ENCODE results near the gene NCF4.
A peak's percentile ranks its signal among the peaks of the same experiment; 100 is the strongest.

Gene NCF4

DNA sequence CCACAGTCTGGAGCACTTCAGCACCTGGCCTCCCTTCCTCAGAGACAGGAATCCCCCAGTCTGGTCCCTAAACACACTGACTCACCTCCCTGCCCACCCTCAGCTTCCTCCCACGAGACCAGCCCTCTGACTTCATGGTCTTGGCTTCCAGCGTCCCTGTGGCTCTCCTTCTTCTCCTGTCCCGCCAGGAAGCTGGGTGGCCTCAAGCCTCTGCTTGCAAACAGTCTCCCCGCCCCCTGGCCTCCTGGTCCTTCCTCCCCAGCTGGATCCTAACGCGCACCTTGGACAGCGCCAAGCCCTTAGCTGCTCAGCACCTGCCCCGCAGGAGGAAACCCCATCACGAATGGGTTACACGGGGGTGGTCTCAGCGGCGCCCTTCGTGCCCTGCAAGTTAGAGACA, 4.5 kb downstream of the NCF4 start:
- no peak for DNase-seq

DNA sequence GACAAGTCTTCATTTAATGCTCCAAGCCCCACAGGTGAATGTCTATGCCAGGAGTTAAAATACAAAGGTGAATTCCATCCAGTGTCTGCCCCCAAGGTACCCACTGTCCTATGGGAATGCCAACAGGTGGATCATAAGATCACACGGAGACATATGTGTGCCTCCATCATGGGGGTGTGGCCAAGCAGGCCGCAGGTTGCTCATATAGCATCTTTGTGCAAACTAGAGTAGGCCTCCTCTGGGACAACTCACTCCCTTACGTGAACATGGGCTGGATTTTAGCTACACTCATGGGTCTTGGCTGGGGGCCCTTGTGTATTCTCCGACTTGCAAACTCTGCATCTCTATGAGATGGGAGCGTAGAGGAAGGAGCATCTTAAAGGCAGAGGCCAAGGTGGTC, 6.9 kb downstream of the NCF4 start:
- no peak for DNase-seq

DNA sequence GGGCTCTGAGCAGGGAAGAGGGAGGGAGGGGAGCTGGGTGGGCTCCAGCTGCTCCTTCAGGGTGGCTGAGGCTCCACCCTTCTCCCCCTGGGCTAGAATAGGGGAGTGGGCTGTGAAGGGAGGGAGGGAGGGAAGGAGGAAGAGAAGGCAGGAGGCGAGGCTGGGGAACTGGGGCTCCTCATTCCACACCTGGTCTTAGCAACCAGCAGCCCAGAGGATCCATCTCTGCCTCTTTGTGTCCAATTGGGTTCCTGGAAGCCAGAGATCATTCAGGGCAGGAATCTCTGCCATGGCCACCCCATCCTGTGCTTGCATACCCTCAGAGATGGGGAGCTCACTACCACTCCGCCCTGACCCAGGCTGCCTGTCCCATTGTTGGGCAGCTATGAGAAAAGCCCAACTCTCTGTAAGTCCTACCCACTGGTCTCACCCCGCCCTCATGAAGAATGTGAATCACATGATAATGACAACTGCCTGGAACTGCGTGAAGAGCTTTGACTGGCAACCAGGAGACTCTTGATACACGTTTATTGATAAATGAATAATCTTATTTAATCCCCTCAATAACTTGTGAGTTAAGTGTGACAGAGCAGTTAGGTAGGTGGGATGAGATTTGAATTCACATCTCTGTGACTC, 7.9 kb downstream of the NCF4 start:
- DNase-seq = no peak

DNA sequence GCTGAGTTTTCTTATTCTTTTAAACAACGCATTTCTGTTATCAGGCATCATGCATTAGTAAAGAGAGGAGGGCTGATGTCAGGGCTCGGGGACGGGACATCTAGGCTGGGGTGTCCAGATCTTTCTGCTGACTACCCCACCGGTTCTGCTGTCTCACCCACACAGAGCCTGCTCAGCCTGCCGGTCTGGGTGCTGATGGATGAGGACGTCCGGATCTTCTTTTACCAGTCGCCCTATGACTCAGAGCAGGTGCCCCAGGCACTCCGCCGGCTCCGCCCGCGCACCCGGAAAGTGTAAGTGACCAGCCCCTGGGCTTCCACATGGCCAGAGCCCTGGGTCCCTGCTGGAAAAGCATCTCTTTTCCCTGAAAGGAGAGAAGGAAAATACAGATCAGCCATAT, 9.4 kb downstream of the NCF4 start:
- DNase-seq = no peak

DNA sequence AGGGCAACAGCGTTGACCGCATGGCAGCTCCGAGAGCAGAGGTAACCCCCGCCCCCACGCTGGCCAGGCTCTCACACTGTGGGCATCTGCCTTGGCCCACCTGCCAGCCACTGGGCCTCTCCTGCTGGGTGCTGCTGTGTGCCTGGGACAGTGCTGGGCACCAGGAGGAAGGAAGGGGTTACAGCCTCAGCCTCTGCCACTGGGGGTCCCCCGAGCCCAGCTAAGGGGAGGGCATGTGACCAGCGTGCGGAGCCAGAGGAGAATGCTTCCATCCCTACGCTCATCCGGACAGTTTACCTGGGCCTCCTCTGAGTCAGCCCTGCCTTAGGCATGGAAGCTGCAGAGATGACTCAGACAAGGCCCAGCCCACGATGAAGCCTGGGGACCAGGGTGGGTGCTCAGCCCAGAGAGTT, 10.9 kb downstream of the NCF4 start:
- DNase-seq = no peak

DNA sequence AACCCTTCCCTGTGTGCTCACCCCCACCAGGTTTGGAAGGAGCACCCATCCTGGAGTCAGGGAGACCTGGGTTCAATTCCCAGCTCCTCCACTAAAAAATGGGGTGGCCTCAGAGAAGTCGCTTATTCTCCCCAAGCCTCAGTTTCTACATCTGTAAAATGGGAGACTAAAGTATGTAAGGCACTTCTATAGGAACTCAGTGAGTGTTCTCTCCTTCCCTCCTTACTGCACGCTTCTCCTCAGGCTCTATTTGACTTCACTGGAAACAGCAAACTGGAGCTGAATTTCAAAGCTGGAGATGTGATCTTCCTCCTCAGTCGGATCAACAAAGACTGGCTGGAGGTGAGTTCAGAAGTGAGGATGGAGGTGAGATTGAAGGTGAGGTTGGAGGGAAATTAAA, 11.3 kb downstream of the NCF4 start:
- DNase-seq = no peak

DNA sequence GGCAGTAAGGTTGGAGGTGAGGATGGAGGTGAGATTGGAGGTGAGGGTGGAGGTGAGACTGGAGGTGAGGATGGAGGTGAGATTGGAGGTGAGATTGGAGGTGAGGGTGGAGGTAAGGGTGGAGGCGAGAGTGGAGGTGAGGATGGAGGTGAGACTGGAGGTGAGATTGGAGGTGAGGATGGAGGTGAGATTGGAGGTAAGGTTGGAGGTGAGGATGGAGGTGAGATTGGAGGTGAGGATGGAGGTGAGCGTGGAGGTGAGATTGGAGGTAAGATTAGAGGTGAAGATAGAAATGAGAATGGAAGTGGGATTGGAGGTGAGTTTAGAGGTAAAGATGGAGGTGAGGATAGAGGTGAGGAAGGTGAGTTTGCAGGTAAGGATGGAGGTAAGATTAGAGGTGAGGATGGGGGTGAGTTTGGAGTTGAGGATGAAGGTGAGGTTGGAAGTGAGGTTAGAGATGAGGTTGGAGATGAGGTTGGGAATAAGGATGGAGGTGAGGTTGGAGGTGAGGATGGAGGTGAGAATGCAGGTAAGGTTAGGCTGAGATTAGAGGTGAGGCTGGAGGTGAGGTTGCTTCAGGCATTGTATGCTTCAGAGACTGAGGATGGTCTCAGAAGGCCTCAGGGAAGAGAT, 12.2 kb downstream of the NCF4 start:
- no peak for DNase-seq

DNA sequence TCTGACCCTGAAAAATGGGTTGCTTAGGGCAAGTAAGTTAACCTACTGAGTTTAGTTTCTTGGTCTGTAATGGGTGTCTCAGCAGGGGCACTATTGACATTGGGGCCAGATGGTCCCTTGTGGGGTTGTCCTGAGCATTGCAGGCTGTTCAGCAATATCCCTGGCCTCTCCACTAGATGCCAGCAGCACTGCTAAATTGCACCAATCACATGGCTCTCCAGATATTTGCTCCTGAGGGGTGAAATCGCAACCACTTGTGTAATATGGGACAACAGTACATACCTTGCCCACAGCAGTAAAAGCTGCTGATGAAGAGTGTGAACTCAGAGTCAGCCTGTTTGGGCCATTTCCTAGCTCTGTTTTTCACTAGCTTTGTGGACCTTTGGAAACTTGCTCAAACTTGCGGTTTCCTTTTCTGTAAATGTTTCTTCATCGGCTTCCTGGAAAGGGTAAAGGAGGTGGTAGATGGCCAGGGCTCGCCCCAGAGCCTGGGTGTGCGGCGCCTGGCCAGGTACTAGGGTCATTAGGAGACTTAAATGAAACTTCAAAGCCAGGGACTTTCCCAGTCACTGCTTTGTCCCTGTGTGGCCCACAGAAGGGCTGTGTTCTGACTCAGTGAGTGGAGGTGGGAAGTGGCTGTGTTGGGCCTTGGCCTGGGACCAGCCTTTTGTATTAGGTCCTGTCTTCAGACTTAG, 13.0 kb downstream of the NCF4 start:
- DNase-seq = peak in 1 of 2 experiments; percentile 5

DNA sequence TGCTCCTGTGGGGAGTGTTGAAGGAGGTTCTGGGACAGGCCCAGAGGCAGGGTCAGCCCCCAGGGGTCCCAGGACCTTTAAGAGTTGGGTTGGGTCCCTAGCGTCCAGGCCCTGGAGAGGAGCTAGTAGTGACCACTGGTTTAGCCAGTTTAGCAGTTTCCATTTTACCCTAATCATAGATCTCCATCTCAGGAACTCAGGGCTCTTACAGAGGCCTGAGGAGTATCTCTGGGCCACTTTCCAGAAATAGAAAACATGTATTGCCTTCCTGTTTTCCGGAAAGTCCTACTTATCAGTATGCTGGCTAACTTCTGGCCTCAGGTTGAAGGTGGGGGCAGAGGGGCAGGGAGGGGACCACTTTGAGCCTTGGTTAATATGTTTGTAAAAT, 13.5 kb downstream of the NCF4 start:
- DNase-seq = no peak

DNA sequence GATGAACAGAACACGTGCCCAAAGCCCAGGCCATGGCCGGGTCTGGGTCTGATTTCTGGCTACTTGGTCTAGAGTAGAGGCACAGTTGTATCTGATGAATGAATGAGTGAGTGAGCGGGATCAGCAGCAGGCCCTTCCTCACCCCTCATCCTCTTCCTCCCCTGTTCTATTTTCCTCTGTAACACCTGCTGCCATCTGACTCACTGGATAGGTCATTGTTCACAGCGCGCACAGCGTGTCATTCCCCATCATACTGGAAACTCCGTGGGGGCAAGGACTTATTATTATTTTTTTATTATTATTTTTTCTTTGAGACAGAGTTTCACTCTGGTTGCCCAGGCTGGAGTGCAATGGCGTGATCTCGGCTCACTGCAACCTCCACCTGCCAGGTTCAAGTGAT, 13.9 kb downstream of the NCF4 start:
- no peak for DNase-seq

DNA sequence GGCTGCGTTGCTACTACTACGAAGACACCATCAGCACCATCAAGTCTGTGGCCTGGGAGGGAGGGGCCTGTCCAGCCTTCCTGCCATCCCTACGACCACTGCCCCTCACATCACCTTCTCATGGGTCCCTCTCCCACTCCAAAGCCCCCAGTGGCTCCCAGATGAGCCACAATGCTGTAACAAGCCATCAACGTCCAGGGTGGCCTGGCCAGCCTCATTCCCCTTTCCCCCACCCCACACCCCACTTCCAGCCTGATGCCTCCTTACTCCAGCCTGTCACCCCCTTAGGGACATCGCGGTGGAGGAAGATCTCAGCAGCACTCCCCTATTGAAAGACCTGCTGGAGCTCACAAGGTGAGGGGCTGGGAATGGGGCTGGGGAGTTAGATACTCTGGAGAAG, 14.9 kb downstream of the NCF4 start:
- DNase-seq = no peak

DNA sequence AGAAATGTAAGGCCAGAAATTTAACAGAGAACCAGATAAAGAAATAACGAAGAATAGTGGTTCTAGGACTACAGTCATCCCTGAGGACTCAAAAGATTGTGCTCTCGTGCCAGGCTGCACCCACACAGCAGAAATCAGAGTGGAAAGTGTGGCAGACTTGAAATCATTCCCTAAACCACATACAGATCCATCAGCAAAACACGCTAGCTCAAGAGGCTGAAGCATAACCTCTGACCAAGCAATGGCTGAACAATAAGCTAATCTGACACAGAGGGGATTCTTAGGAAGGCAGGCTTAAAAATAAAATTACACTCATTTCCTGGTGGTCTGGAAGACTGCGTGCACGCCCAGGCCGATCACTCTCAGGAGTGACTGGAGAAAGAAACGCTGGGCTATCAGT, 19.0 kb downstream of the NCF4 start:
- no peak for DNase-seq

DNA sequence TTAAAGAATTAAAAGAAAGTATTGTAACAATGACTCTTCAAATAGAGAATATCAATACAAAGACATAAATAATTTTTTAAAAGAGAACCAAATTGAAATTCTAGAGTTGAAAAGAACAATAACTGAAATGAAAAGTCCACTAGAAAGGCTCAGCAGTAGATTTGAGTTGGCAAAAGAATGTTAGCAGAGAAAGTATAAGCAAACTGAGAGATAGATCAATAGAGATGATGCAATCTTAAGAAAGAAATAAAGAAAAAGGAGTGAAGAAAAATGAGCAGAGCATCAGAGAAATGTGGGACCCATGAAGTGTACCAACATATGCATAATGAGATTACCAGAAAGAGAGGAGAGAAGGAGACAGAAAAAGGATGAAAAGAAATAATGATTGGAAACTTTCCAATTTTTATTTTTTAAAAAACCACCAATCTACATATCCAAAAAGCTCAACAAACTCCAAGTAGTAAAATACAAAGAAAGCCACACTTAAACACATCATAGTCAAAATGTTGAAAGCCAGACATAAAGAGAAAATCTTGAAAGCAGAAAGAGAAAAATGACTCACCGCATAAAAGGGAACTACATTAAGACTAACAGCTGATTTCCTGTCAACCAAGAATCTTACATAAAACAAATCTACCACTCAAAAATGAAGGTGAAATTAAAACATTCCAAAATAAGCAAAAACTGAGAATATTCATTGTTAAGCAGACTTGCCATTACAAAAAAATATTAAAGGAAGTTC, 20.9 kb downstream of the NCF4 start:
- DNase-seq = no peak

DNA sequence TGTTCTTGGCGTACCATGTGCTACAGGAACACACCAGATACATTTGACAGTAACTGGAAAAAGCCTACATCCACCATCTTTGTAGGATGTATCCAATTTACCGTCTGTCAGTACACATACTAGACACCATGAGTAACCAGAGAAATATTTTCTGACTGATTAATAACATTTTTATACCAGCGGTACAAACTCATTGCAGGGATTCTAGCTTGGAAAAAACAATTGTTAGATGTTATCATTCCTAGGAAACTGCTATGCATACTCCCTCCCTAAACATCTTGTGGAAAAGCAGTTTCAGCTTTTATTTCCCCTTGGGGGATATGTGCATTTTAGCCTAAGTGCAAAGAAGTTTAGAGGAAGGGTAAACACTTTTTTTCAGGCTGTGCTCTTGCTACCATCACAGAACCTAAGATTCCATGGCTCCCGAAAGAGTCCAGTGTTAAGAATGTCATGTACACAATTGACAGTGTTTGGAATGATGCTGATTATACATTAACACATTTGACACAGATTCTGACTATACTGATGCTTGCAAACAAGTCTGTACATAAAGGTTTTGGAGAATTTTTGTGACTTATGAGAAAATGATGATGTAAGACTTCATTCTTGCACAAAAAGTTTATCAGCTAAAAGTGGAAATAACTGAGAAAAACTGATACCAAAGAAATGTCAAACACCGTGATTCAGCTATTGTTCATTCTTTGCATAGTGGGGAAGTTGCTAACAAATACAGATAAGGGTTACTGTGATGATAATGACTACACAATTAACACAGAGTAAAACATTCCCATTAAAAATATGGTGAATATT, 23.7 kb downstream of the NCF4 start:
- DNase-seq = no peak

DNA sequence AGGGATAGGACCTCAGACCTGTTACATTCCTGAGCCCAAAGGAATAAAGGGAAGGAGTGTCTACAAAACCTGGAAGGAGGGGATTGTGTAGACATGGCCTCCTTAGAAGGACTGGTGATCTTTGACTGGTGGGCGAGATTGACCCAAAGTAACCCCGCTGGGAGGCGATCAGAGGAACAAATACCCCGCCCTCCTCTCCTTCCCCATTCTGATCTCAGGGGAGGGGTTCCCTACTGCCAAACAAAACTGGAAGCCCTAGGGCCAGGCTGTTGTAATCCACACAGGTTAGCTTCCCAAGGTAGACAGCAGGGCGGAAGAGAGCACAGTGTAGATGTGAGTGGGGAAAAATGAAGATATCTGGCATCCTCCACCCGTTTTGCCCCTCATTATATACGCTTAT, 24.7 kb downstream of the NCF4 start:
- DNase-seq = no peak

DNA sequence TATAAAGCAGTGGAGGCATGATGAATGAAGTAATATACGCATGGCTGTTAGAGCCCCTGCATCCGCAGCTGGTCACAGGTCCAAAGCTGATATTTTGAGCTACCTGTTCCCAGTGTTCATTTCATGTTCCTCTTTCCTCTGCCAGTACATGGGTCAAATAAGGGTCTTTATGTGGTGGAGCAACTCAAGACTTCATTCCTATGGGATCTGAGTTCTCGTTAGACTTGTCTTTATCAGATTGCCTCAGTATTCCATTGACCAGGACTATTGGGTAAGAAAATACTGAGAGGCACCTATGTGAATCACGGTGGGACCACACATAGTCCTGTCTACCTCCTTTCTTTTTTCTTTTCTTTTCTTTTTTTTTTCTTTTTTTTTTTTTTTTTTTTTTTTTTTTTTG, 25.2 kb downstream of the NCF4 start:
- DNase-seq = no peak

DNA sequence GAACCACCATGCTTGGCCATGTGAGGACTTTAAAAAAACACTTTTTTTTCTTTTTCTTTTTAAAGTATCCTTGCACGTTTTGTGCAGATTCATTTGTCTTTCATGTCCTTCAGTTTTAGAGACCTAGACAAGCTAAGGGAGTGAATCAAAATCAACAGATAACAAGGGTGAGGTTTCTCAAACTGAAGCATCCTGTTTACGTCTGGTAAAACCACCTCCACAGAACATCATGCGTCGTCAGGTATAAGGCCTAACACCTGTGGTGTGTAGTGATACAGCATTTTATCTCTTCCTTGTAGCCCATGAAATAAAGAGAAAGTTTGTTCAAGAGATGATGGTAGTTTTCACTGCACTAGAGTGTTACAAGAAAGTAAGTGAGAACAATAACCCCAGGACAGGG, 26.4 kb downstream of the NCF4 start:
- DNase-seq = no peak

DNA sequence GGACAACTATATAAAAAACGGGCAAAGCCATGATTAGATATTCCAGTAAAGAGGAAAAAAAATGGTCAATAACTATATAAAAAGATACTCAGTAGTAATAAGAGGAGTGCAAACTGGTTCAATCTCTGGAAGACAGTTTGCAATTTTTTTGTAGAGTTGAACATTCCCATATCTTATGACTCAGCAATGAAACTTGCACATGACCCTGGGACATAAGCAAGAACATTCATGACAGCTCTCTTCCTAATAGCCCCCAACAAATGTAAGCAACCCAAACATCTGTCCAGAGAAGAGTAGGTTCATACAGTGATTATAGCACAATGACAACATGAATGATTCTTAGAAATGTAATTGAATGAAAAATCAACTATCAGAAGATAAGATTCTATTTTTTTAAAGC, 30.8 kb downstream of the NCF4 start:
- no peak for DNase-seq

DNA sequence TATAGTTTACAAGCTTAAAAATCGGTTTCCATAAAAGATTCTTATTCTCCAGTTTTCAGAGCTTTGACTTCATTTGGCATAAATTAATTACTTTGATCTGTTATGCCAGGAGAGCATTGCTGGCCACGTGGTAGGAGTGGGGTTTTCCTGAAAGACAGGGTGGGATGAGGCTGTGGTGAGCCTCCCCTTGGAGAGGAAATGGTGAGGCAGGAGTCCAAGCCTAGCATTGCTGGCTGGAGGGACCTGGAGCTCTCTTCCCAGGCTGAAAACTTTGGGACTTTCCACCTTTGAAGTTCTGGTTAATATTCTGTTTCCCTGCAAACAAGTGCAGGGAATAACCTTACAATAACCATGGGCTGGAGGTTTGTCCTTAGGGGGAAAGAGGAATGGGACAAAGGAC, 31.5 kb downstream of the NCF4 start:
- no peak for DNase-seq

DNA sequence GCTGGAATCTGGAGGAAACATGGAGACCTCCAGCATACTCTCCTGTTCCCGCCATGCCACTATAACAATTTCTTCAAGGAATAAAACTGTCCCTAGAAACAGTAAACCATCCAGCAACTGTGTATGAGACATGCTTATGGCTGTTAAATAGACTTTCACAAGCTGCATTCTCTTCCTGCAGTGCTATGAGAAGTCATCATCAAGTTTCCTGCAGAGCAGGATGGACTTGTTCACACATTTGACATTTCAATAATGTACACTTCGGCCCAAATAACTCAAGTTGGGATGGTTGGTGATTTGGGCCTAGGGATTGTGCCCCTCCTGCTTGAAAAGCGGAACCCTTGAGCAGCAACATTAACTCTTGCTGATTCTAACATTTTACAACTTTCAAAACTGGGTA, 32.5 kb downstream of the NCF4 start:
- no peak for DNase-seq

DNA sequence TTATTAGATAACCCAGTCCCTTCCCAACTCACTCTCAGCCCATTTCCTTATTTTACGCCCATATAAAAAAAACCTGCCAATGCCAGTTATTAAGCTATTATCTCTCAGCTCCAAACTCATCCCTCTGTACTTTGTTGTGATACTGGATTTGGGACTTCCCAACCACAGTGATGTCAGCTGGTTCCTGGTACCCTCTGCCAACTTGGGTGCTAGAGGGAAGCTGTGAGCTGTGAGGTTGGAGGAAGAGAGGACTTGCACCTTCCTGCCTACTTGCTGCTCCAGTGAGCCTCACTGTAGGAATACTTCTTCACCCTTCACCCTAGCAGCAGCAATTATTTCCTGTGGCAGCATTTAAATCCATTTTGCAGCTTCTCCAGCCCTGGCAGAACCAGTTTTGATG, 33.5 kb downstream of the NCF4 start:
- no peak for DNase-seq

DNA sequence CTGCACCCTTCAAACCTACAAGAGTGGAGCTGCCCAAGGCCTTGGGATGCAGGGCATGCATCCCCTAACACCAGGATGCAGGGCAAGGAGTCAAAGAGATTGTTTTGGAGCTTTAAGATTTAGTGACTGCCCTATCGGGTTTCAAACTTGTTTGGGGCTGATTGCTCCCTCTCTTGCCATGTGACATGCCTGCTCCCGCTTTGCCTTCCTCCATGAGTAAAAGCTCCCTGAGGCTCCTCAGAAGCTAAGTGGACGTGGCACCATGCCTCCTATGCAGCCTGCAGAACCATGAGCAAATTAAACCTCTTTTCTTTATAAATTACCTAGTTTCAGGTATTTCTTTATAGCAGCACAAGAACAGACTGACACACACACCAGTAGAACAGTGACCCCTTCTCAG, 36.8 kb downstream of the NCF4 start:
- DNase-seq = no peak

DNA sequence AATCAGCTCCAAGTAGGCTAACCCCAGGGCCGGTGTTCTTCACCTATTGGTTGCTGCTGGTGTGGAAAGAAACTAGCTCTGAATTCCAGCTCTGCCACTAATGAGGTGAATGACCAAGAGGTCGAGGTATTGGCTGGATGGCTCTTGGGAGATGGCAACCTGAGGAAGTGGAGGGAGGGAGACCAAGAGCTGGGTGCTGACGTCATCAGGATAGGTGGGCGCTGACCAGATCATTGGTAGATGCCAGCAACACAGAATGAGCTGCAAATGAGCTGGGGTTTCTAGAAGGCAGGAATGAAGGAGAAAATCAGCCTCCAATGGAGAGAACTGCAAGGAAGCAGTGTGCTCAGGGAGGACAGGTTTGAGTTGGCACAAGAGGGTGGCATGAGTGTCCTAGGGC, 37.9 kb downstream of the NCF4 start:
- DNase-seq = no peak

All from stimulated activated CD4-positive, alpha-beta T cell treated with anti-CD3 and anti-CD28 coated beads, Interleukin-4, amount 100 ng/mL, for 4 hours (primary cell).